Spleen (tissue), 7 donors: ENCODE measurements around the gene UBR4.

Experiments used
- CTCF ChIP-seq, 11 experiments: fragments of 200-600 bp in 7 of 11; fragments of 450-650 bp in 4 of 11; sonication (generic) in 4 of 11; IDR thresholded peaks in 8 of 11; conservative IDR thresholded peaks in 3 of 11; 1 replicate in 7 of 11; 2 replicates in 4 of 11; pipeline versions ENCODE4 v1.4.0 to v1.8.0; 2016 to 2021; ENCODE audit warnings: antibody characterized with exemption in 11 of 11, inconsistent platforms in 4 of 11, mild to moderate bottlenecking in 1 of 11
- POLR2A ChIP-seq, 3 donors: fragments of 450-650 bp; IDR thresholded peaks; one replicate each; pipeline ENCODE4 v1.5.1; 2017; ENCODE audit warnings: antibody characterized with exemption in 3 of 3, mild to moderate bottlenecking in 1 of 3
- POLR2AphosphoS5 ChIP-seq, 3 donors: sonication (generic); formaldehyde crosslinking; IDR thresholded peaks; one replicate each; pipeline ENCODE4 v1.5.1; 2017; ENCODE audit warnings: antibody characterized with exemption in 3 of 3
- donor health status: DM: no; HTN: no; CAD: no; lungs with moderate emphysema.
- donor health status: DM: no; HTN: no; CAD: no.
- donor health status: DM: no; HTN: no; CAD: no.

GRCh38 chr1:19128968-19129514, 81.0 kb downstream of the UBR4 start:
- no peak for TF ChIP-seq CTCF (IDR thresholded peaks at IDR 0.05 in 8 of 11, conservative IDR thresholded peaks at IDR 0.05 in 3 of 11)
- no peak for TF ChIP-seq POLR2AphosphoS5 (IDR thresholded peaks at IDR 0.05)
- no peak for TF ChIP-seq POLR2A (IDR thresholded peaks at IDR 0.05)
